ENCODE measurements around the gene NRDE2. TPM values are rescaled to one million over a fixed set of nuclear protein-coding genes. Genes with fewer than 3 reads are reported as not detected.
A peak's percentile ranks its signal among the peaks of the same experiment; 100 is the strongest.

The NRDE2 gene
- total RNA-seq, 4 donors from 2014 or later: 8.0 to 14.1 (median 12.2) TPM

- Histone ChIP-seq H3K4me3 (no peak overlapping the region), H3K36me3 (no peaks in the 10 kb centered on the region), H3K9me3 (no peaks in the 10 kb centered on the region), H3K27ac (replicated peaks in 1 of 4) (no peak overlapping the region), H3K27me3 (no peaks in the 10 kb centered on the region), H3K4me1 (no peaks in the 10 kb centered on the region)
- no peak for TF ChIP-seq POLR2AphosphoS5 (IDR thresholded peaks at IDR 0.05)
- no peak for TF ChIP-seq POLR2A (IDR thresholded peaks at IDR 0.05; ENCODE audit: low read depth)
- peak in 1 of 3 experiments; percentile 18 for TF ChIP-seq CTCF (IDR thresholded peaks at IDR 0.05)
- DNase-seq (ENCODE audit: extremely low spot score): no peak
- WGBS: 77% methylated on average over 1 of the region's 1 CpG
- intact Hi-C loops (cut with DNase I): no loop called here
Observed at GRCh38 chr14:90368946-90369721, 37.4 kb upstream of the NRDE2 start.

GRCh38 chr14:90362558-90362896 is 30.8 kb upstream of the NRDE2 start:
- WGBS: 94% methylated on average over 4 of the region's 4 CpGs
- intact Hi-C loops (cut with DNase I): no loop called here
- no peak overlapping the region for H3K4me3 ChIP-seq
- DNase-seq (ENCODE audit: extremely low spot score): no peak
- no peaks in the 10 kb centered on the region for H3K4me1 ChIP-seq
- H3K9me3 ChIP-seq: no peaks in the 10 kb centered on the region
- no peaks in the 10 kb centered on the region for H3K27me3 ChIP-seq
- no peak overlapping the region for H3K27ac ChIP-seq (replicated peaks in 1 of 4)
- no peaks in the 10 kb centered on the region for H3K36me3 ChIP-seq
- TF ChIP-seq EP300 (IDR thresholded peaks at IDR 0.05) (no peak), POLR2A (IDR thresholded peaks at IDR 0.05; ENCODE audit: low read depth) (no peak), POLR2AphosphoS5 (IDR thresholded peaks at IDR 0.05) (no peak), CTCF (IDR thresholded peaks at IDR 0.05) (no peak)

- intact Hi-C loops (cut with DNase I): no loop called here
- Histone ChIP-seq H3K4me3 (no peak overlapping the region), H3K4me1 (no peaks in the 10 kb centered on the region), H3K27ac (replicated peaks in 1 of 4) (no peak overlapping the region), H3K27me3 (no peaks in the 10 kb centered on the region), H3K36me3 (no peaks in the 10 kb centered on the region), H3K9me3 (no peaks in the 10 kb centered on the region)
- TF ChIP-seq POLR2AphosphoS5 (IDR thresholded peaks at IDR 0.05): no peak
- no peak for TF ChIP-seq CTCF (IDR thresholded peaks at IDR 0.05)
- no peak for TF ChIP-seq POLR2A (IDR thresholded peaks at IDR 0.05; ENCODE audit: low read depth)
- TF ChIP-seq EP300 (IDR thresholded peaks at IDR 0.05): no peak
- WGBS: 84% methylated on average over 7 of the region's 7 CpGs
- no peak for DNase-seq (ENCODE audit: extremely low spot score)
Observed at GRCh38 chr14:90361865-90362557, 30.3 kb upstream of the NRDE2 start.

GRCh38 chr14:90358359-90358758 is 26.6 kb upstream of the NRDE2 start:
- Histone ChIP-seq H3K36me3 (no peaks in the 10 kb centered on the region), H3K4me3 (no peak overlapping the region), H3K4me1 (no peaks in the 10 kb centered on the region), H3K9me3 (no peaks in the 10 kb centered on the region), H3K27me3 (peaks cover 0 to 8% (median 0%) of the 10 kb centered on the region in 4 donors), H3K27ac (replicated peaks in 1 of 4) (no peak overlapping the region)
- TF ChIP-seq EP300 (IDR thresholded peaks at IDR 0.05): no peak
- no peak for TF ChIP-seq CTCF (IDR thresholded peaks at IDR 0.05)
- no peak for TF ChIP-seq POLR2A (IDR thresholded peaks at IDR 0.05; ENCODE audit: low read depth)
- TF ChIP-seq POLR2AphosphoS5 (IDR thresholded peaks at IDR 0.05): no peak
- intact Hi-C loops (cut with DNase I): no loop called here
- no peak for DNase-seq (ENCODE audit: extremely low spot score)
- 95% methylated on average over 4 of the region's 4 CpGs for WGBS
